Cerebellar cortex (tissue), 1 donor: Measurements from ENCODE around the gene APOA4.
A peak's percentile ranks its signal among the peaks of the same experiment; 100 is the strongest.

ENCODE experiments used
- DNase-seq: peaks from one replicate; pipeline ENCODE4 v3.0.0-alpha.2; 2015; ENCODE audit warnings: low spot score

Gene APOA4

DNA sequence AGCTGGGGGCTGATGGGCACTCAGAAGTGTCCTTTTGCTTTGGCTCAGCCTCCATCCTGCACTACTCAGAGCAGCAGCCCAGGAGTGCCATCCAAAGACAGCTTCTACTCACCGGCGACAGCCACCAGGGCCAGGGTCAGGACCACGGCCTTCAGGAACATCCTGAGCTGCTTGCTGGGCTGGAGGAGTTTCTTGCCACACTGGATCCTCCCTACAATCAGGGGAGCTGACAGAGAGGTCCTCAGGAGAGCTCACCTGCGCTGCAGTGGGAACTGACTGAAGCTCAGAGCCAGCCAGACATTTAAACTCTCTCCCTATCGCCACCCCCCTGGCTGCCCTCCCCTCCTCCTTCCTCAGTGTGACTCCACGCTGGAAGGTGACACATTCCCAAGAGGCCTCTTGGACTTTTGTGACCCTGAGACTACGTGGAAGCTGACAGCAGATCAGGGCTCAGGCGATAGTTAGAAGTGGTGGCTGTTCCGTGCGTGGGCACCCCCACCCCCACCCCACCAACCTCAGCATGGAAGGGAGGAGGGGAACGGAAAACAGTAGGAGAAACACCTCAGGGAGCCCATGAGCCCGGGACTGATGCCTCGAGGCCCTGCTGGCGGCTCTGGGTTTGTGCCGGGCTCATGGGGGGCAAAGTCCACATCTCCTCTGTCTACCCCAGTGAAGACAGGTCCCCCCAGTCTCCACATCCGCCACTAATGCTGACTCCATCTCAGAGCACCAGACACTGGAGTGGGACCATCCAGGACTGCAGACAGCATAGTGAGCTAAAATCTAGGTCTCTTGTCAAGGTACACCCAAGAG, at the start of gene APOA4:
Gene APOA4, minus strand, starts transcription at position 274 of the 813 bp plus-strand sequence. Its CDS starts 113 bp downstream, at position 161.
- DNase-seq = no peak

- no peak for DNase-seq
Measured at GRCh38 chr11:116871248-116871647, 48.1 kb upstream of the APOA4 start.

DNA sequence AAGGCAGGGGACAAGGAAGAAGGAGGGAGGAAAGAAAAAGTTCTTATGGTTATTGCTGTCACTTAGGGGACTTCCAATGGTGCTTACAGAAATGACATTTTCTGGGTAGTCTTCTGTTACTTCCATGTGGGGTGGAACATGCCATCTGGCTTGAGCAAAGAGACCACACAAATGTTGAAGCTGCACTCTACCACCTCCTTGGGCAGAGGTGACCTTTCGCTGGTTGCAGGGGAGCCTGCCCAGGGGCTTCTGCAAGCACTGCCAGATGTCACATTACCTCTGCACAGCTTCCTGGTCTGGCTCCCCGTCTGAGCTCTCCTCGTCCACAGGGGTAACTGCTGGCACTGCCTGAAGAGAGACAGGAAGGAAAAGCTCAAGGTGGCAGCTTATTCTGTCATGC, 47.0 kb upstream of the APOA4 start:
- DNase-seq = no peak

- no peak for DNase-seq
Measured at GRCh38 chr11:116869610-116870009, 46.5 kb upstream of the APOA4 start.

DNA sequence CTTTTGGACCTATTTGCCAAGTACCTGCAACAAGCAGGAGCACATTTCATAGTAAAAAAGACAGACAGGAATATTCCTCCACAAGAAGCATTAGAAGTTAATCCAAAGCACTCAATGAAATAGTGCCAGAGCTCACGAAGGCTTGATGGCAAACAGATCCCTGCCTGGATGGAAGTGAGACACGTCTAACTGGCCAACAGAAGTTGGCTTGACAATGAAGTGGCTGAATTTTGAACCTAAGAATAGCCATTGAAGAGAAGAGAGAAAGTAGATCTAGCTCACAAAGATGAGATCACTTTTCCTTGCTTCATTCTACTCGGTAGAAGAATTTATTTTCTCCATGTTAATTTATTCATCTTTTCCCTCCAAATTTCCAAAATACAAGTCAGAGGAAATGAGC, 45.0 kb upstream of the APOA4 start:
- no peak for DNase-seq

DNA sequence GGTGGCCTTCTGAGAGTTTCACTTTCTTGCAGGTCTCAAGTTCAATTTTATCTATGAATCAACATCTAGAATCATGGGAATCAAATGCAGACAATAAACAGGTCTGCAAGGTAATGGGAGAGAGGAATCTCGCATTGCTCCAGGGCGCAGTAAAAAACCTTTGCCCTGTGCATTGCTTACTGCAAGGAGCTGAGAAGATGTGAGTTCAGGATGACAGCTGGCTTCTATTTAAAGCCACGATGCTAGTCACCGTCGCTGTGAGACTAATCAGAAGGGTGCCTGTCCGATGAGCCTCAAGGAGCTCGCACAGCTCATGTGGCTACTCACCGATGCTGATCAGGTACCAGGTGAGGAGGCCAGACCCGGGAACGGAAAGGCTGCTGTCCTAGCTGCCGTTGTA, 44.5 kb upstream of the APOA4 start:
- no peak for DNase-seq

- no peak for DNase-seq
Measured at GRCh38 chr11:116866804-116867455, 43.8 kb upstream of the APOA4 start.

GRCh38 chr11:116865696-116866095, 42.6 kb upstream of the APOA4 start:
- no peak for DNase-seq

- DNase-seq = no peak
Measured at GRCh38 chr11:116864531-116864930, 41.4 kb upstream of the APOA4 start.

DNA sequence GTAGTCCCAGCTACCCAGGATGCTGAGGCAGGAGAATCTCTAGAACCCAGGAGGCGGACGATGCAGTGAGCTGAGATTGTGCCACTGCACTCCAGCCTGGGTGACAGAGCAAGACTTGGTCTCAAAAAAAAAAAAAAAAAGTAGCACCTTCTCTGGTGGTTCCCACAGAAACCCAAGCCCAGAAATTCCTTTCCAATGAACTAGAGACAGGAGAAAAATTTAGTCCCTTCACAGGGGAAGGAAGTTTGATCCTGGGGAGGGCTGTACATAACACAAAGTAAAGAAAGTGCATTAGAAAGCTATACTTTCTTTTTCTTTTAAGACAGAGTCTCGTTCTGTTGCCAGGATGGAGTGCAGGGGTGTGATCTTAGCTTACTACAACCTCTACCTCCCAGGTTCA, 39.8 kb upstream of the APOA4 start:
- DNase-seq = no peak

DNA sequence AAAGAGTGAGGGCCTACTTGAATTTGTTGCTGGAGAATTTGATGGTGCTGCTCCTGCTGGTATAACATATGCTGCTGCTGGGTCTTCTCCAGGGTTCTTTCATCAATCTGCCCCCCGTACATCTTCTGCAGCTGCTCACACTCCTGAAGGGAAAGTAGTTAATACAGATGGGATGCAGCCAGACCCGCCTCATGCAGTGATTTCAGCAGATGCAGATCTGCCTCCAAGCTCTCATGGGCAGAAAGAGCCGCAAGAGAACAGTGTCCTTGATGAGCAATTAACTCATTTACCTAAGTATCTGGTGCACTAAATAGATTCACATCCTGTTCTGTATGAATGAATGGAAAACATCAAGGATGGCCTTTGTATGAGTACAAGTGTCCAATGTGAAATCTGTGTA, 39.1 kb upstream of the APOA4 start:
- peak; percentile 51 for DNase-seq

DNA sequence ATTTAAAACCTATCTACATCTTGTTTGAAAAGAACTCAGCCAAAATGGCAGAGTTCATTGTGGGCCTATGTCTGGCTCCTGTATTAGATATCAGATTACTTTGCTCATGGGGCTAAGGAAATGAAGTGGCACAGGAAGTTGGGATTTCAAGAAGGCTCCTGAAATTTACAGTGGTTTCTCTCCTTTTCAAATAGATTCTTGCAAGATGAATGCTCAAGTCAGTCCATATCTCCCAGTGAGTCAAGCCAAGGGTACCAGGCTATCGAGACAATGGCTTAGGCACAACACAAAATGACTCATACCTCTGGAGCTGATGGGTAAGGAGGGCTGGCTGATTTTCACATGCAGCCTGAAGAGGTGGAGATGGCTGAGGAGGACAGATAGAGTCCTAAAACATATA, 38.4 kb upstream of the APOA4 start:
- no peak for DNase-seq

DNA sequence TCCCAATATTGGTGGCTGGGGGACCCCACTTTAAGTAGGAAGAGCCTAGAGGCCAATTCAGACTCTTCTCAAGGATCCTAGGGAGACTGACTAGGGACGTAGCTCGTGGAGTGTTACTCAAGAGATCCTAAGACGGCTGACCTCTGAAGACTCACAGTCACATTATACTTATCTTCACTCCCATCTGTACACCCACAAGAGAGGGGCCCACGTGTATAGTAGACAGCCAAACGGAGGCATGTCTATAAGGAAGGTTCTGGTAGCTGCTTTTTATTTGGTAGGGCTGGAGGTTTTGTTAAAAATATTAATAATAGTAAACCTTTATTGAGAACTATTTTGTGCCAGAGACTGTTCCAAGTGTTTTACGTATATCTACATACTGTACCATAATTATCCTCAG, 37.2 kb upstream of the APOA4 start:
- DNase-seq = no peak

GRCh38 chr11:116859175-116859574, 36.1 kb upstream of the APOA4 start:
- DNase-seq = no peak

GRCh38 chr11:116857936-116858335, 34.8 kb upstream of the APOA4 start:
- no peak for DNase-seq

DNA sequence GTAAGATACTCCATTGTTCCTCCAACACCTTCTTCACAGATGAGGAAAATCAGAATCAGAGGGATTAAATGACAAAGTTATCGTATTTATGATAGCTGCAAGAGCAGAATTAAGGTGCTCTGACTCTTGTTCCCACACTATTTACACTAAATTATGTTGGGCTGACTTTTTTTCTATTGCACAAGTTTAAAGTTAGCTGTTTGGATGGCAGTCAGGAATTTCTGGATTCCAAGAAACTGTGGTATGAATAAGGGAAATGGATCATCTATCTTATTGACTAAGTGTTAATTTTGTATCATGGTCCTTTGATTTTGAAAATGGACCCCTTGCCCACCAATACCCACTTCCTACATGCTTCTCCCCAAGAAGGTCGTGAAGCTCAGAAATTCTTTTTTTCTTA, 34.2 kb upstream of the APOA4 start:
- DNase-seq = no peak

GRCh38 chr11:116856423-116856822, 33.3 kb upstream of the APOA4 start:
- DNase-seq = no peak

DNA sequence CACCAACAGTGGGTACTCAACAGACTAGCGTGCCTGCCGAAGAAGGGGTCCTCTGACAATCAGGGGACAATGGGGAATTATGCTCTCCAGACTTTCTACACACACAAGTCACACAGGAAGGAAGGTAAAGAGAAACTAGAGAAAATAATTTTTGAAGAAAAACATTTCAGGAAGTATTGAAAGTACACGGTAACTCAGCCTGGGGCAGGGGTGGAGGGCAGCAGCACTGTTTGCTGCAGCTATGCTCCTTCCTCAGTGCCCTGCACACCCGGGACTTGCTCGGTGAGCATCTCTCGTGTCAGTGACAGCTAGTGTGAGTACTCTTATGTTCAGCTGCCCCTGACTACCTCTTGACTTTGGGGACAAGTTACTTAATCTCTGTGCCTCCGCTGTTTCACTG, 32.3 kb upstream of the APOA4 start:
- DNase-seq = no peak

- peak; percentile 64 for DNase-seq
Measured at GRCh38 chr11:116853461-116854073, 30.5 kb upstream of the APOA4 start.

DNA sequence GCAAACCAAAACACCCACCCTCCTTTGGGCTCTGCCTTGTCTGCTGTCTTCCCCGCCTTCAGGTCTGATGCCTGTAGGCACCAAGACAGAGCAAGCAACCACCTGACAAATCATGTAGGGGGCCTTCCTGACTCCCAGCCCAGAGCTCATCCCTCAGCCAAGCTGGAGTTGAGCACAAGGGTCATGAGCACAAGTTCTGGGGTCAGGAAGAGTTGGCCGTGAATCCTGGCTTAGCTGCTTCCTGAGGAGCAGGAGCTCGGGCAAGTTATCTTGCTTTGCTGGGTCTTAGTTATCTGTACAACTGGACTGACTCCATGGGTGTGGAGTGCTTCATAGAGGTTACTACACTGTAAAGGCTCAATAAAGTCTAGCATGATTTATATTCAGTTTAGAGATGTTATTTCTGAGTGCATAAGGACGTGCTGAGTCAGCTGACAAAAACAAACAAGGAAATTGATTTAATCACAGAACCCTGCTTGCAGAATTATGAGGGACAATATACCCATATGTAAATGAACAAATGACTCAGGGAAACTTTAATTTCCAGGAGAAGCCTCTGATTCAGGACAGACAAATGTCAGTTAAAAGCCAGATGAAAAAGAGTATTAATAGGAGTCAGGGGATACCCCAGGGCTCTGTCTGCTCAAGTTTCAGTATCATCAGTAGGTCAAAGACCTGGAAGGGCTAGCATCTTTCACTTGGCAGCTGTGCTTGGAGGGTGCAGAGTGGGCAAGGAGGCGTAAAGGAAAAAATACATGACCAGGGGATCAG, 29.3 kb upstream of the APOA4 start:
- DNase-seq = no peak

- no peak for DNase-seq
Measured at GRCh38 chr11:116851626-116852025, 28.5 kb upstream of the APOA4 start.

DNA sequence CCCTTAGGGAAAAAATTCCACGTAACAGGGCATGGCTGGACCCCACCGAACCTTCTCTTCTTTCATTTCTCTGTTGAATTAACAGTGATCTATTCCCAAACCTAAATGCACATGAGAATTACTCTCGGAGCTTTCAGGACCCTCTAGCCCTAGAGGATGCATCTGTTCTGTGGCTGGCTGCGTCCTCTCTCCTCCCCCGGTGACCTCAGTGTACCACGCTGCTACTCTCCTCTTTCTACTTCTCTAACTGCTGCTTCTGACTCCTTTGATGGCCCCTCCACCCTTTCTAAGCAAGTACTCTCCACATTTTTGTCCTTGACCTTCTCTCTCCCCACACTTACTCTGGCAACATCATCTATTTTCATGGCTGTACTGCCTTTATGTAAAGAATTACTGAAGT, 26.4 kb upstream of the APOA4 start:
- no peak for DNase-seq

GRCh38 chr11:116849060-116849459, 26.0 kb upstream of the APOA4 start:
- DNase-seq = no peak
